GM19239 (cell line): Measurements from ENCODE around the gene UPF2.

Experiments
- DNase-seq: peaks from one replicate; pipeline ENCODE4 v3.0.0; 2011; ENCODE audit warnings: low spot score; ENCODE audit not compliant: insufficient read length
- FAIRE-seq: peaks from 2 replicates; lab custom pipeline; 2011; peaks lifted over from hg19 to GRCh38; lab: Jason Lieb, UNC

UPF2 gene

DNA sequence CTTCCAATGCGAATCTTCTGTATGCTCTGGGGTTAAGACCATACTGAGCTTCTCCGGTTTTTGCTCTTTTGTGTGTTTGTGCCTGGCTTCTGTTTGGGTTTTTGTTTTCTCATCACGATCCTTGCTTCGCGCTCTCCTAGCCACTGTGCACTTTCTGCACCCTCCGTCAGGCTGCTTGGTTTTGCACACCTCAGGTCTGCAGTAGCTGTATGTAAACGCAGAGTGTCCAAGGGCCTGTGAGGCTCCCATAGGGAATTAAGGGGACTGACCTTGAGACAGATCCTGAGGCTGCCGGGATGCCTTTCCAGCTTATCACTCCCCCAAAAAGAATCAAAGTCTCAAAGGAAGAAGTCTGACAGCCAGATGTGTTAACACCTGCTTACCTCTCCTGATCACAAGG is 124.2 kb downstream of the UPF2 start:
- no peak for DNase-seq
- FAIRE-seq = no peak

DNA sequence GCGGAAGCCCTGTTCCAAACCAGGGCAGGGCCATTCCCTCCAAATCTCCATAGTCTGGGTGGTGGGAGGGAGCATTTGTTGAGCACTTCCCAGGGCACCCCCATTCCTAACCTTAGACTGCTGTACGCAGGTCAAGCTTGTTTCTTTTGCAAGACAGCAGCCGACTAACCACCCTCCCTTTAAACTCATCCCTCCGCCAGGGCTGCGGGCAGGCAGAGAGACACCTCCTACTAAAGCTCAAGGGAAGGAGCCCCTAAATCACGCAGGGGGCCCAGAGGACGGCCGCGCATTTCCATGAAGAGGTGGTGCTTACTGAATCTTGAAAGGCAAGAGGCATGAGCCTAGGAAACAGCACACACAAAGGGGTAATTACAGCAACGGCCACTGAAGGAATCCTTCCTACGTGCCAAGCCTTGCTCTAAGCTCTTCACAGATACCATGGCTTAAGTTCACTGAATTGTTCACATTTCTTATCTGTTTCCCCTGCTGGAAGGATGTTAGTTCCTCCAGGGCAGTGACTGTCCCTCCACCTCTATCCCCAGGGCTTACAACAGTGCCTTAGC is 129.4 kb downstream of the UPF2 start:
- DNase-seq = no peak
- no peak for FAIRE-seq

DNA sequence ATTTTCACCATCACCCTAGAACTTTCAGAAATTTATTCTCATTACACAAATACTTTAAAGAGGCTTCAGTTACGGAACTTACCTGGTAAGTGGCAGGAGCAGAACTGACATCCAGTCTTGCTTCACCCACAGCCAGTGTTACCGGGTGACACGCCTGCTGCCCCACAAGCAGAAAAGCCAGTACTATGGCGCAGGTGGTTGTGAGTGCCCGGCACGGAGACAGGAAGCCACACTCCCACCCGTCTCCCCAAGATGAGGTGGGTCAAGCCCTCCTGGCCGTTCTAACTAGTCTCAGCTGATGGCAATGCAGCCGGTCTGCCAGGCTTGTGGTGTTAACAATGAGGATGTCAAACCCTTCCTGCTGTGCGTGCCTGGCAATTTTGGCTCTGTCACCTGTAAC is 132.5 kb downstream of the UPF2 start:
- DNase-seq = no peak
- FAIRE-seq = no peak

DNA sequence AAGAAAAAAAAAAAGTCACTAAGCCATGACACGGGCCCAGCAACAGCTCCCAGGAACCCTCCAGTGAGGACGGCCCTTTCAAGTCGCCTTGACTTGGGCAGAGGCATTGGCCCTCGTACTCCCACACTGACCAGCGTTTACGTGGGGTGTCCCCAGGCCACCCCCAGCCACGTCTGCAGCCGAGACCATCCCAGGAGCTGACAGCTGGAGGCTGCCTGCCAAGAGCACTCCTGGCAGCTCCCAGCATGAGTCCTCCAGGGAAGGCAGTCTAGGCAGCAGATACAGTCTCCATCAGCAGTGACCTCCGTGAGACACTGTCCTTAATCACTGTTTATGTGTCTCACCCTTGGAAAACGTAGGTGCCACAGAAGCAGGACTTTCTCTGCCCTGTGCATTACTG is 133.0 kb downstream of the UPF2 start:
- FAIRE-seq (no peak), DNase-seq (no peak)

DNA sequence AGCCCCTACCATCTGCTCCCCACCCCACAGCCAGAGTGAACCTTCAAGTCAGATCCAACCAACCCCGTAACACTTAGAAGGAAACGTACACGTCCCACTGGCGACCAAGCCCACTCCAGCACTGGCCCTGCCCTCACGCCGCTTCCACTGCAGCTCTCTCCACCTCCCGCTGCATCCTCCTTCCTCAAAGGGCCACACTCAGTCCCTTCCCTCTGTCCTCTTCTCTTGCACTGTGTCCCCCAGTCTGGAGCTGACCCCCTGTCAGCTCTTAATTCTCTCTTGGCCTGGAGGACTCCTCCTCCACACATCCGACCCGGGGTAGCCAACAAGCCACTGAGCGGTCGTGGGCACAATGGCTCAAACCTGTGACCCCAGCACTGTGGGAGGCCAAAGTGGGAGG is 133.6 kb downstream of the UPF2 start:
- no peak for DNase-seq
- no peak for FAIRE-seq

DNA sequence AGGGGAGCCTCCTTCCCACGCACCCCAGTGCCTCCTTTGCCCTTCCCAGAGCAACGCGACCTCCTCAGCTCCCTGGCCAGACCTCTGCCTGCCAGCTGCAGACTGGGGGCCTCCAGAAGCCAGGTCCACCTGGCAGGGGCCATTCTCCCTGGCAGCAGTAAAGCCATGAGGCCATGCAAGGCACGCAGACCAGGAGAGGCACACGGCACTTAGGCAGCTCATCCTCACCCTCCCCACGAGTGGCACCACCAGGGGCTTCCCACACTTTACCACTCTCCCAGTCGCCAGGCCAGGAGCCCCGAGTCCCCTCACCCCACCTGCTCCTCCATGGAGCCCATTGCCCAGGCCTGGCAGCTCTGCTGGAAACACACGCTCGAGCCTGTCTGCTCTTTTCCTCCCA is 134.1 kb downstream of the UPF2 start:
- DNase-seq = no peak
- no peak for FAIRE-seq

DNA sequence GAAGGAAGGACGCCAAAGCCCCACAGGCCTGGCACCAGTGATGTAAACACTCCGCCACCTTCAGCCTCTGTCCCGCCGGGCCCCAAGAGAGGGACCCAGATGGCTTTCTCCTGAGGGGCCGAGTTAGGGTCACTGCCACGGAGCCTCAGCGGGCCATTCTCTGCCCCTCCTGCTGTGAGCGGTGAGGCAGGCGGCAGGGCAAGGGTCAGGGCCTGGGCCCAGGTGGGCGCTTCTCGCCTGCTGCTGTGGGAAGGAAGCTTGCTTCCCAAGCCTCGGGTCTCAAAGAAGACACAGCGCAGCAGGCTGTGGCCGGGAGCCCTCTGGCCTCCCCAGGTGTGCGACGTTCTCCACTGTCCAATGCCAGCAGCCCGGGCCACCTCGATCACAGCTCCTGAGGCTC is 134.7 kb downstream of the UPF2 start:
- FAIRE-seq (no peak), DNase-seq (no peak)

DNA sequence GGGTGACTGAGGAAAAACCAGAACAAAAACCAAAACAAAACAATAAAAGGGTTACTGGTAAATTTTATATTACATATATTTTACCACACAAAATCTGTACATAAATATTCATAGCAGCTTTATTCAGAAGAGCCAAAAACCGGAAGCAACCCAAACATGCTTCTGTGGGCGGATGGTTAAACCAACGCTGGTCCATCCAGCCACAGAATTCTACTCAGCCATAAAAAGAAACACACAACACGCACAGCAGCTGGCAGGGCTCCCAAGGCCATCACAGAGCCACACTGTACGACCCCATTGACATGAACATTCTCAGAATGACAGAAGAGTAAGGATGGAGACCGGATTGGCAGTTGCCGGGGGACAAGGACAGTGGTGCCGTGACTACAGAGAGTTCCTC is 135.9 kb downstream of the UPF2 start:
- DNase-seq = no peak
- FAIRE-seq = no peak

DNA sequence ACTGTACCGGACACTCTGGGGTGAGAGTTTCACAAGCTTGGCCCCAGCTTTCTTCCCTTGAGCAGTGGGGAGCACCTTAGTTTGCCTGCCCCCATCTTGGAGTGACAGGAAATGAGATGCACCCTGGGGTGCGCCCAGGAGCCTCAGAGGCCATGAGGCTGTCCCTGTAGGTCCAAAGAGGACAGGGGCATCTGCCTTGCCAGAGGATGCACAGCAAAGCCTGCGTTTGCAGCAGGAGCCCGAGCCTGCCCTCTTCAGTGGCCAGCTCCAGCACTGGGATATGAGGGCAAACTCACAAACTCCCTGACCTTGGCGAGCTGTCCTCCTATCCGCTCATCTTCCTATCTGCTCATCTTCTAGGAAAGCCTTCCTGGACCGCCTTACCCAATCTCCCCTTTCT is 140.0 kb downstream of the UPF2 start:
- FAIRE-seq = no peak
- DNase-seq = no peak

DNA sequence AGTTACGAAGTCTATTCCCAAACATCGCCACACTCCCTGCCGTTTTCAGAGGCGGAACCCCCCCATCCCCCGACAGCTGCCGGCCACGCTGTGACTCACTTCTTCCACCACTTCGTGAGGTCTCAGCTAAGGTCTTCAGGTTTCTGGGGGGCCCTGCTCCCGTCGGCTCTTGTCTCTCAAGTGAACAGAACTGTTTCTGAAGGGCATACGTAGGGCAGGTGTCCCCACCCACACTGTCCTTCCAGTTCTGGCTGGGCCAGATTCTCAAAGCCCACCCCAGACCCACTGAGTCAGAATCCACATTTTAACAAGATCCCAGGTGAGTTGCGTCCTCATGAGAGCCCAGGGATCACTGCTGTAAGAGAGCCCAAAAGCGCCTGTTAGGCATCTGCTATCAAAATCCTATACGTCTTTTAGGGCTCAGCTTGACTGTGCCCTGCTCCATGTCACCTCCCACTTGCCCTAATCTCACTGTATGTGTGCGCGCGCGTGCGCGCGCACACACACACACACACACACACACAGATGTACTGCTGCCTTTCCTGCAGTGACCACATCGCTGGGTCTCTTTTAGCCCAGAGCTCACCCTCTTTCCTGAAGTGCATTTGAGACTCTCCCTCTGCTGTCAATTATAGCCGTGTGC is 140.7 kb downstream of the UPF2 start:
- DNase-seq (no peak), FAIRE-seq (no peak)

DNA sequence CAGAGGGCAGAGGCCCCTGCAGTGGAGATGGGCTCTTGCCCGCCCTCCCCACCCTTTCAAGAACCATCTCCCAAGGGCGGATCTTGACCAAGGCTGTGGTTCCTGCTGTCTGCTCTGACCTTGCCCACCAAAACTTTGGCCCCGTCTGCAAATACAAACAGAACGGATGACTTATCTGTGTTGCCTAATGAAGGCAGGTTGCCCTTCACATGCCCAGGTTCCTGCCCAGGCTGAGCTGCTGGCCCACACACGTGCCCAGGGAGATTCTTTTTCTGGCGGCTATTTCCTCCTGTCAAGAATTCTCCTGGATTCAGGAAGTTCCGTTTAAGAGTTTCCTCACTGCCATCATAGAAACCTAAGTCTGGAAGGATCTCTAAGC is 141.2 kb downstream of the UPF2 start:
- FAIRE-seq = no peak
- DNase-seq = no peak

DNA sequence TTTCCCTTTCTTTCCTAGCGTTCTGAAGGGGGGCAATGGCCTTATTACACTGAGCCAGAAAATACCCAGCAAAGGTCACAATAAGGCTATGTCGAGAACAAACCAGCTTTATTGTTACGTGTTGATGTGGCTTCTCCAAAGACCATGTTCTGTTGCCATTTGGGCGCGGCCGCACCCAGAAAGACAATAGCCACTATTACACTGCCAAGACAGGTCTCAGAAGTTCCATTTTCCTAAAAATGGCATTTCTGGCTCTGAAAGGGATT is 141.6 kb downstream of the UPF2 start:
- FAIRE-seq = no peak
- no peak for DNase-seq

DNA sequence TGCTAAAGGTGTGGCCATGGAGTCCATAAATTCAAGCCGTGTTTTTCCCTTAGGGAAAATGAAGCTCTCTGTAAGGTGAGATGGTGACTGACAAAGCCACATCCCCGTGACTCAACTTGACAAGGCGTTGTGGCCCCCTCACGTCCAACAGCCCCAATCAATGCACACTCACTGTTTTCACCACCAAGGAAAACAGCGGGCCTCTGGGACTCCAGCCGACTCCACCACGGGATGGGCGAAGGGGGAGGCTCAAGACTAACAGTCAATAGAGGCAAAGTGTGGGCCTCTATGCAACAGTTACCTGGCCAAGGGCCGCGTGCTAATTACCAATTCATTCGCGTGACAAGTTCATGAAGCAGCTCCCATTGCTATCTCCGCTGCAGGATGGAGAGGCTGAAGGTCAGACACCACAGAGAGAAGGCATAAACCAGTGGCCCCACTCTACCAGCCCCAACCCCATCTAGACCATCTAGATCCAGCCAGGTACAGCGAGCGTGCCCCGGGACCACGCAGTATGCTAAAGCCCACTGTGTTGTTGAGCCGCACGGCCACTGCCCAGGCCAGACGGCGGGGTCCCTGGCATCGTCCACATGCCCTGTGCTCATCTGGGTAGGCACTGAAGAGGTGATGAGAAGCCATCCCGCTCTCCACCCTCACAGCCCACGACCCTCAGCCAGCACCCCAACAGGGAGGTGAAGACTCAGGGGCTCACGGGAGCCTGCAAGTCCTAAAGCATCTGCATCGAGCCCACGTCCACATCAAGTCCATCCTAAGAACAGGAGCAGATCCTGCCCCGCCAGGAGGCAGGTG is 143.3 kb downstream of the UPF2 start:
- FAIRE-seq (no peak), DNase-seq (no peak)

DNA sequence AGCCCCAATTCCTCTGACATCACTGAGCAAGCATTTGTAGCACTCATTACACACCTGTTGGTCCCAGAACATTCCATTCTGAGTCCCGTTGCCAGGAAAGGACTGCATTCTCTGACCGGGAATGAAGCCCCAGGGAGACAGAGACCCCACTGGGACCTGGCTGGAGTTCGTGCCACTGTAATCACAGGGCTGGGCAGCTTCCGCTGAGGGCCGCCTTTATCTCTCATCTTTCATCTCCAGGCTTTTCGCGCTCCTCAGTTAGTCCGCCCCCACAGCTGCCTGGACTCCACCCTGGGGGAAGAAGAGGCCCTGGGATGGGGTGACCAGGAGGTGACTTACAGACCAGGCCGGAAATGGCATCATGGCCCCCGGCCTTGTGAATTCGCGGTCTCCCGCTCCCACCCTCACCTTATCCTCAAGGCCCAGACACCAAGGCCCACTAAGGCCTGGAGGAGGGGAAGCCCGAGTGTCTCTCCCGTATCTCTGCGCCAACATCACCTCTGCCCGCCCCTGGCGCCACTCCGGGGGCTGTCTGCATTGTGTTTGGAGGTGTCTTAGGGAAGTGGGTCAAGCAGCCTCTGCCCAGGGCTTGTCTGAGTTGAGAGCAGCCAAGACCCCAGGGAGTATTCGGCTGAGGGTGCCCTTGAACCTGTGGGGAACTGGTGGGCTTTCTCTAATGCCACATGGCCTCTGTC is 144.1 kb downstream of the UPF2 start:
- FAIRE-seq (no peak), DNase-seq (no peak)

DNA sequence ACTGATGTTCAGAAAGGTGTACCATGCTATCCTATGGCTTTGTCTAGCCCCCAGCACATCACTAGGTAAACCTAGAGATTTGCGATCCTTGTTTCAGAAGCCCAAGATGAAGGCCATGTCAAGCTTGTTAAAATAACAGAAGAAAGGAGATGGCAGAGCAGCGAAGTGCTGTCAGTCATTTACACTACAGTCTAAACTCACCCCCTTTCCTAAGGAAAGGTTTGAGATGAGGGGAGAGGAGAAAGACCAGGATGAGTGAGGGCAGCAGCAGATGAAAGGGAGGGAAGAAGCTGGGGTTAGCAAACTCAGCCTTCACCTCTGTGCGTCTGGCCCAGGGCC is 144.6 kb downstream of the UPF2 start:
- DNase-seq = no peak
- FAIRE-seq = no peak

DNA sequence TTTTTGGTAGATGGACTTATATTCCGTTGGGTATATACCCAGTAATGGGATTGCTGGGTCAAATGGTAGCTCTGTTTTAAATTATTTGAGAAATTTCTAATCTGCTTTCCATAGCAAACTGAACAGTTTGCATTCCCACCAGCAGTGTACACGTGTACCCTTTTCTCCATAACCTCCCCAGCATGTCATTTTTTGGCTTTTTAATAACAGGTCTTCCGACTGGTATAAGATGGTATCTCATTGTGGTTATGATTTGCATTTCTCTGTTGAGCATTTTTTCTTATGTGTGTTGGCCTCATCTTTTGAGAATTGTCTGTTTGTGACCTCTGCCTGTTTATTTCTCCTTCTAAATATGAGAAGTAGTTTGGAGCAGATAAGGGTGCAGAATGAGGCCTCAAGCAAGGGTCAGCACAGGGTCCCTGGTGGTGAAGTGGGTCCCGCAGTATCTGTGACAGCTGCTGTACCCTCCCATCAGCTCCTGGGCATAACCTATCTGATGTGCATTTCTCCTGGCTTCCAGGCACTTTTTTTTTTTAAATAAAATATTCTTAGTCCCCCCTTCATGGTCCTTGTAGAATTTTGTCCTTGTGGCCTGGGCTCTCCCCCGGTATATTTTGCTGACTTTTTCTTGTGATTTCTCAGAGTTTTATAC is 145.9 kb downstream of the UPF2 start:
- no peak for DNase-seq
- FAIRE-seq = no peak

DNA sequence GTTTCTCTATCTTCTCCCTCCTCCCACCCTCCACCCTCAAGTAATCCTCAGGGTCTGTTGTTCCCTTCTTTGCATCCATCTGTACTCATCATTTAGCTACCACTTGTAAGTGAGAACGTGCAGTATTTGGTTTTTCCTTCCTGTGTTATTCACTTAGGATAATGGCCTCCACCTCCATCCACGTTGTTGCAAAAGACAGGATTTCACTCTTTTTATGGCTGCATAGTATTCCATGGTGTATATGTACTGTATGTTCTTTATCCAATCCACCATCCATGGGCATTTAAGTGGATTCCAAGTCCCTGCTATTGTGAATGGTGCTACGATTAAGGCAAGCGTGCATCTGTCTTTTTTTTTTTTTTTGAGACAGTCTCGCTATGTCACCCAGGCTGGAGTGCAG is 147.0 kb downstream of the UPF2 start:
- FAIRE-seq (no peak), DNase-seq (no peak)

DNA sequence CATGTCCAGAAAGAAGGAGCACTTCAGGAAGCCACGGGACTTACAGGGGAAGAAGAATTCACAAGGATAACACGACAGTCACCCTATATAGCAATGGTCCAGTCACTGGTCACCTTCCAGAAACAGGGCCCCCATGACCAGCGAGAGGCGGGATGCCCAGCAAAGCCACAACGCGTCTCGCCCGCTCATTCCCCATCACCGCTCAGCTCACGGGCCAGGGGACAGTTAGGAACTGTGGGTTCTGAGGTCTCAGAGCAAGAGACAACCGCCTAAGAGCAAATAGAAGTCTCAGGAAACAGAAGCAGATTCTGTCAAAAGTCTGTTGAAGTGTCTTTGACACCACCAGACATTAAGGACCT is 147.5 kb downstream of the UPF2 start:
- FAIRE-seq (no peak), DNase-seq (no peak)

DNA sequence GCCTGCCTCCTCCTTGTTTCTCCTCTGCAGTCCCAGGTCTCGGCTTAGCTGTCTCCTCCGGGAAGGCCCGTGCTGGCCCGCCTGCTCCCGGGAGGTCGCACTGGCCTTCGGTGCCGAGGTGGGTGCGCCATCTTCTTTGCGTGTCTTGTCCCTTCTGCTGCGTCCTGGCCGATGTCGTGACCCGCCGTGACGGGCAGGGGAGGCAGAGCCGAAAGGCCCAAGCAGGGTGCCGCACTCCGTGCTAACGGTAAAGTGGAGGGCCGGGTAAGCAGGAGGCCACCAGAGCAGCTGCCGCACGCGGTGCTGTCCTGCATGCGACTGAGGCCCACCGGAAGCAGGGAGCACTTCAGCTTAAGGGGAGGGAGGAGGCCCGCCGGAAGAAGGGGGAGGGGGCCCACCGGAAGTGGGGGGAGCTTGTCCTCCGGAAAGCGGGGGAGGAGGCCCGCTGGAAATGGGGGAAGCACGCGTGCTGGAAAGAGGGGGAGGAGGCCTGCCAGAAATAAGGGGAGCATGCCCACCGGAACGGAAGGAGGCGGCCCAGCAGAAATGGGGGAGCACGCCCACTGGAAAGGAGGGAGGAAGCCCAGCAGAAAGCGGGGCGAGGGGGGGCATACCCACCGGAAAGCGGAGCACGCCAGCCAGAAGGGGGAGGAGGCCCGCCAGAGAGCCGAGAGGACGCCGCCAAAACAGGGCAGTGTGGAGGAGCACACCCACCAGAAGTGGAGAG is 148.1 kb downstream of the UPF2 start:
- FAIRE-seq (no peak), DNase-seq (no peak)

DNA sequence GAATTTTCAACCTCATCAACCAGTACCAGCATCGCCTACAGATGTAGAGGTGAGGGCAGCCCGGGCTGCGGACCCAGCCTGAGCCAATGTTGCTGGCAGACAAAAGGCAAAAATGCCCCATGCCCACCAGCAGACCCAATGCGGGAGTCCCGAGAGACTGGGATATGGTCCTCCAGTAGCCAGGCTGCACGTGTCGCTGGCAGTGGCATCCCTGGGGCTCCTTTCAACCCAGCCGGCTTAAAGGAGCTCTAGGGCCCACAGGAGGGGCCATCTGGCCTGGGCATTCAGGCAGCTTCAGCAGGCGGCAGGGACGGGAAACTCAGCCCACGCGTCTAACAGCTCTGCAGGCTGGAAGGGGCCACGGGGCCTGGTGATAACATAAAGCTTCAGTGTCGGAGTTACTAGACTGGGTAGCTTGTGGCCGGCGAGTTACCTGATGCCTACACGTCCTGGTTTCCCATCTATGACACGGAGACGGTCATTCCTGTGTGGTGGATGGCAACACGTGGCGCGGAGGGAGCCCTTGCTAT is 148.8 kb downstream of the UPF2 start:
- no peak for DNase-seq
- FAIRE-seq = no peak
